ENCODE measurements around the gene COQ2.

DNA sequence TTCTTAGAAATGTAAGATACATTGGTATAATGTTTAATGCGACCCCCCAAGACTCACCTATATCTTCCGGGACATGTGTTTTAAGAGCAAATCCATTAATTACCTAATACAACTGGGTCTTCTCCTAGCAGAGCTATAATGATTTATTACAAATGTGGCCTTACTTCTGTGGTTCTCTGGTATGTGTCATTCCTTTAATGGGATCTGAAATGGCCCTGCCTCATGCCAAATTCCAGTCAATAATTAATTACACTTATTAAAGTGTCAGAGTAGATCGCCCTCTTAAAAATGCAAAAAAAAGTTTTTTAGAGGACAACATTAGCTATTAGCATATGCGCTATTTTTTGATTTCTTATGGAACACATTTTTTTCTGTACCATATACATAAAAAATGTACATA lies 33.1 kb upstream of the COQ2 start:
- TF ChIP-seq GATA2 (IDR thresholded peaks at IDR 0.05; ENCODE audit: low read depth, low read length) (no peak), GATA3 (IDR thresholded peaks at IDR 0.05; ENCODE audit: low read depth, low read length) (no peak)
